AG09319 (cell line): ENCODE data around the gene CPTP.

ENCODE experiments used
- DNase-seq: peaks from one replicate; pipeline ENCODE4 v3.0.0-alpha.2; 2010; ENCODE audit warnings: low read depth; ENCODE audit errors: extremely low read depth
- CTCF ChIP-seq: IDR thresholded peaks from 2 replicates; pipeline ENCODE4 v1.5.1; 2011; ENCODE audit warnings: low read depth, mild to moderate bottlenecking, inconsistent platforms, low read length, moderate library complexity

CPTP gene

GRCh38 chr1:1370771-1371300 is 46.2 kb downstream of the CPTP start:
- DNase-seq = no peak
- TF ChIP-seq CTCF = no peak

GRCh38 chr1:1371364-1371745 is 46.8 kb downstream of the CPTP start:
- DNase-seq = no peak
- TF ChIP-seq CTCF = no peak

- TF ChIP-seq CTCF = peak; percentile 93
- no peak for DNase-seq
Observed at GRCh38 chr1:1371746-1372711, 47.4 kb downstream of the CPTP start.

GRCh38 chr1:1373051-1373814 is 48.6 kb downstream of the CPTP start:
- no peak for TF ChIP-seq CTCF
- DNase-seq = no peak

GRCh38 chr1:1373815-1374588 is 49.4 kb downstream of the CPTP start:
- TF ChIP-seq CTCF = no peak
- DNase-seq = no peak

GRCh38 chr1:1374589-1374928 is 50.0 kb downstream of the CPTP start:
- DNase-seq = no peak
- no peak for TF ChIP-seq CTCF
